ENCODE results near the gene PAOX. TPM values are rescaled to one million over a fixed set of nuclear protein-coding genes. Genes with fewer than 3 reads are reported as not detected.

The PAOX gene
- total RNA-seq, 4 donors from 2014 or later = 7.1 to 14.5 (median 9.6) TPM

DNA sequence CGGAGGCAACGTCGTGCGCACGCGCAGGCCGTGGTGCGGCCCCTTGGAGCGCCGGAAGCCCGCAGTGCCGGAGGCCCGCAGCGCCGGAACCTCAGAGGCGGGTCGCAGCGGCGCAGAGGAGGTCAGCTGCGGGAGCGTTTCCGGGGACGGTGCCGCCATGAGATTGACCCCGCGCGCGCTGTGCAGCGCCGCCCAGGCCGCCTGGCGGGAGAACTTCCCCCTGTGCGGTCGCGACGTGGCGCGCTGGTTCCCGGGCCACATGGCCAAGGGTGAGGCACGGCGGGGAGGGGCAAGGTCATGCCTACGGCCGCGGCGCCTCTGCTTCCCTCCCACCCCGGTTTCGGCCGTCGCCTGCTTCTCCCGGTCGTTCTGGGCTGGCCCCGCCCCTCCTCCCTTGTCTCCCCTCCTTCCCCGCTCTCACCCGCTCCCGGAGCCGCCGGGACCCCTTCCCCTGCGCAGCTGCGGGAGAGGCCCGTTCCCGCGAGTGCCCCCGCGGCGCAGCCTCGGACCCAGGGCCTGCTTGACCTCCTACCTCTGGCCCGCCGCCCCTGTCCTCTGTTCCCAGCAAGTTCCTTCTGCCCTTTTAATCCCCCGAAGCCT is 15.1 kb downstream of the PAOX start, which contains the start of gene MTG1:
Gene MTG1 (plus strand): TSS at position 94 of the 600 bp plus-strand sequence. CDS start 64 bp downstream, at position 158.
- TF ChIP-seq POLR2A (IDR thresholded peaks at IDR 0.05) (peak; percentile 73 to 78), POLR2AphosphoS5 (IDR thresholded peaks at IDR 0.05) (peak; percentile 89), CTCF (IDR thresholded peaks at IDR 0.05) (peak in 3 of 4 experiments; percentile 48 to 62 (median 50)), EP300 (IDR thresholded peaks at IDR 0.05) (no peak)
- peaks cover 0 to 60% of the 10 kb centered on the region in 2 donors for H3K36me3 ChIP-seq
- 0% methylated on average over 2 of the region's 69 CpGs; no CpG with 5 or more reads in 1 of the 2 donors for WGBS, 2 donors (ENCODE audit: low coverage in 1 of 2)
- peak; percentile 99 for ATAC-seq
- peaks cover 0 to 25% (median 7%) of the 10 kb centered on the region in 3 donors for H3K4me1 ChIP-seq
- H3K27ac ChIP-seq = peak within 1 kb of the TSS; percentile 3 to 90 (median 83)
- H3K4me3 ChIP-seq = peak within 1 kb of the TSS; percentile 66 to 77
- no peaks in the 10 kb centered on the region for H3K9me3 ChIP-seq
- no peaks in the 10 kb centered on the region for H3K27me3 ChIP-seq

- H3K27ac ChIP-seq = peak overlapping the region in 3 of 4 donors; percentile 78 to 90 (median 88)
- no peak for TF ChIP-seq EP300 (IDR thresholded peaks at IDR 0.05)
- TF ChIP-seq POLR2AphosphoS5 (IDR thresholded peaks at IDR 0.05) = no peak
- TF ChIP-seq POLR2A (IDR thresholded peaks at IDR 0.05) = no peak
- TF ChIP-seq CTCF (IDR thresholded peaks at IDR 0.05) = no peak
- no peaks in the 10 kb centered on the region for H3K27me3 ChIP-seq
- no peaks in the 10 kb centered on the region for H3K9me3 ChIP-seq
- WGBS, 2 donors (ENCODE audit: low coverage in 1 of 2) = 20 to 72% methylated on average over 3 to 4 of the region's 21 CpGs
- H3K4me3 ChIP-seq = peak overlapping the region; percentile 66 to 77
- H3K36me3 ChIP-seq = peaks cover 0 to 60% of the 10 kb centered on the region in 2 donors
- H3K4me1 ChIP-seq = peaks cover 0 to 25% (median 7%) of the 10 kb centered on the region in 3 donors
- ATAC-seq = no peak
These were observed 15.7 kb downstream of the PAOX start for GRCh38 chr10:133394801-133395221.

- H3K36me3 ChIP-seq = peaks cover 0 to 62% of the 10 kb centered on the region in 2 donors
- H3K9me3 ChIP-seq = no peaks in the 10 kb centered on the region
- H3K4me3 ChIP-seq = no peak overlapping the region
- ATAC-seq = no peak
- WGBS, 2 donors (ENCODE audit: low coverage in 1 of 2) = 83% methylated on average over 6 to 7 of the region's 19 CpGs
- TF ChIP-seq POLR2A (IDR thresholded peaks at IDR 0.05) = no peak
- TF ChIP-seq POLR2AphosphoS5 (IDR thresholded peaks at IDR 0.05) = no peak
- TF ChIP-seq EP300 (IDR thresholded peaks at IDR 0.05) = no peak
- no peak for TF ChIP-seq CTCF (IDR thresholded peaks at IDR 0.05)
- no peak overlapping the region for H3K27ac ChIP-seq
- H3K27me3 ChIP-seq = no peaks in the 10 kb centered on the region
- peaks cover 0 to 25% (median 7%) of the 10 kb centered on the region in 3 donors for H3K4me1 ChIP-seq
These were observed 17.1 kb downstream of the PAOX start for GRCh38 chr10:133396035-133396624.

- ATAC-seq = no peak
- Histone ChIP-seq H3K4me1 (peaks cover 0 to 25% (median 7%) of the 10 kb centered on the region in 3 donors), H3K27me3 (no peaks in the 10 kb centered on the region), H3K4me3 (no peak overlapping the region), H3K27ac (no peak overlapping the region), H3K36me3 (peaks cover 0 to 74% of the 10 kb centered on the region in 2 donors), H3K9me3 (no peaks in the 10 kb centered on the region)
- WGBS, 2 donors (ENCODE audit: low coverage in 1 of 2) = 67 to 98% methylated on average over 1 to 5 of the region's 7 CpGs
- TF ChIP-seq POLR2AphosphoS5 (IDR thresholded peaks at IDR 0.05) (no peak), CTCF (IDR thresholded peaks at IDR 0.05) (no peak), EP300 (IDR thresholded peaks at IDR 0.05) (no peak), POLR2A (IDR thresholded peaks at IDR 0.05) (no peak)
These were observed 18.9 kb downstream of the PAOX start for GRCh38 chr10:133397938-133398337.
